T-cell (primary cell): ENCODE data around the gene UBE2A. TPM values are rescaled to one million over a fixed set of nuclear protein-coding genes. Genes with fewer than 3 reads are reported as not detected.

Experiments used
- ATAC-seq, 4 experiments: fragments of 200-7000 bp in 3 of 4; fragments of 150-1000 bp in 1 of 4; cut with Tn5 transposase; replicated peaks in 1 of 4; 1 replicate in 3 of 4; 2 replicates in 1 of 4; pipeline ENCODE4 v1.10.0; 2021; ENCODE audit warnings: moderate library complexity in 3 of 4, mild to moderate bottlenecking in 2 of 4, moderate number of reproducible peaks in 1 of 4
- CTCF ChIA-PET, 2 donors: fragments of 300-600 bp; sonication (Branson Sonifier 250); formaldehyde crosslinking; loops; one replicate each; lab custom pipeline; 2022; ENCODE audit warnings: antibody characterized with exemption in 2 of 2; lab: Charles Lee
- POLR2A ChIA-PET, 2 donors: fragments of 300-600 bp; sonication (Branson Sonifier 250); formaldehyde crosslinking; loops; one replicate each; lab custom pipeline; 2022; ENCODE audit warnings: antibody characterized with exemption in 2 of 2; lab: Charles Lee
- DNase-seq, 35 experiments: peaks; one replicate each; pipeline versions ENCODE4 v3.0.0 to v3.0.0-alpha.2; 2013 to 2023
- H3K27ac ChIP-seq: one replicate; pipeline ENCODE4 v1.5.1; 2013; ENCODE audit warnings: low read length
- H3K27me3 ChIP-seq, 2 experiments: replicated peaks in 1 of 2; 1 replicate in 1 of 2; 2 replicates in 1 of 2; pipeline versions ENCODE4 v1.6.1 to v1.7.0; 2013; ENCODE audit warnings: low read length in 1 of 2, mixed read lengths in 1 of 2; ENCODE audit not compliant: control insufficient read depth in 2 of 2, insufficient read depth in 2 of 2; ENCODE audit errors: extremely low read depth in 1 of 2
- H3K36me3 ChIP-seq, 2 donors: 1 replicate in 1 of 2; 2 replicates in 1 of 2; pipeline versions ENCODE4 v1.6.1 to v1.7.0; 2013; ENCODE audit warnings: low read length in 1 of 2; ENCODE audit not compliant: control insufficient read depth in 2 of 2, insufficient read depth in 1 of 2; ENCODE audit errors: extremely low read depth in 1 of 2
- H3K4me1 ChIP-seq, 2 experiments: 1 replicate in 1 of 2; 2 replicates in 1 of 2; pipeline versions ENCODE4 v1.6.1 to v1.7.0; 2013; ENCODE audit warnings: low read length in 2 of 2, mixed read lengths in 1 of 2; ENCODE audit not compliant: insufficient read depth in 2 of 2, control insufficient read depth in 1 of 2; ENCODE audit errors: extremely low read depth in 1 of 2
- H3K4me3 ChIP-seq, 2 donors: 1 replicate in 1 of 2; 2 replicates in 1 of 2; pipeline versions ENCODE4 v1.5.1 to v1.7.0; 2013; ENCODE audit warnings: mild to moderate bottlenecking in 2 of 2, low read length in 1 of 2, moderate library complexity in 1 of 2; ENCODE audit not compliant: control insufficient read depth in 1 of 2; ENCODE audit errors: extremely low read depth in 1 of 2
- H3K9me3 ChIP-seq: 2 replicates; pipeline ENCODE4 v1.7.0; 2013
- H3K27ac Mint-ChIP-seq, 2 donors: one replicate each; pipeline ENCODE4 v1.8.0; 2020 to 2021; ENCODE audit warnings: mild to moderate bottlenecking in 2 of 2, mixed read lengths in 2 of 2
- H3K27me3 Mint-ChIP-seq, 2 donors: one replicate each; pipeline ENCODE4 v1.8.0; 2021 to 2022; ENCODE audit warnings: mixed read lengths in 2 of 2
- H3K36me3 Mint-ChIP-seq: one replicate; pipeline ENCODE4 v1.8.0; 2021; ENCODE audit warnings: mixed read lengths
- H3K4me1 Mint-ChIP-seq, 3 donors: one replicate each; pipeline ENCODE4 v1.8.0; 2020 to 2022; ENCODE audit warnings: mixed read lengths in 3 of 3, mild to moderate bottlenecking in 1 of 3
- H3K4me3 Mint-ChIP-seq, 3 donors: one replicate each; pipeline ENCODE4 v1.8.0; 2020 to 2022; ENCODE audit warnings: mild to moderate bottlenecking in 3 of 3, mixed read lengths in 3 of 3, moderate library complexity in 3 of 3
- H3K9me3 Mint-ChIP-seq, 3 donors: one replicate each; pipeline ENCODE4 v1.8.0; 2020 to 2022; ENCODE audit warnings: mixed read lengths in 3 of 3
- WGBS: methylation state at CpG from one replicate; pipeline ENCODE4 v1.1.5; 2013; ENCODE audit warnings: missing lambda C conversion rate; ENCODE audit not compliant: insufficient coverage; 5-methylcytosine and 5-hydroxymethylcytosine counted together
- total RNA-seq, 35 experiments: library from RNA in 6 of 35; stranded (reverse) in 6 of 35; fragments of 120-200 nt in 1 of 35; gene quantifications; one replicate each; pipeline versions ENCODE4 v1.2.1 to v1.2.4 and lab custom pipeline; 2013 to 2026

The UBE2A gene
- total RNA-seq, 5 donors from 2014 or later (not counting 1 experiment from before 2014, with no cell fraction given) = 40.2 to 75.3 (median 44.8) TPM

DNA sequence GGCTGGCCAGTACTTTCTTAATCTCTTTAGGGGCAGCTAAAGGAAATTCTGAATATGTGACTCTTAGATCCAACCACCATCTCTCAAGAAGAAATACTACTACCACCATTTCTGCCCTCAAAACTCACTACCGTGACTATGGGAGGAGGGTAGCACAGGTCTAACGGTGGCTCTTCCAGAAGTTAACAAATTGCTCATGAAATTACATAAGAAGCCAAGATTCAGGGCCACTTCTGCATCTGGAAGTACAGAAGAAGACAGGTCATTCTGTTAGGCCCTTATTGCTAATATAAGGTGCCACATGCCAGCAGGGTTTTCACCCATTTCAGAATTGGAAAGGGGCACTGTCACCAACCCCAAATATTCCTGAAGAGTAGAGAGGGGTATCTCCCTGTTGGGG is 51.5 kb downstream of the UBE2A start:
- H3K27me3 Mint-ChIP-seq = no peaks in the 10 kb centered on the region
- H3K9me3 Mint-ChIP-seq = no peaks in the 10 kb centered on the region
- peak overlapping the region in 1 of 2 donors; percentile 80 for H3K27ac Mint-ChIP-seq
- POLR2A ChIA-PET = no interaction called here
- Histone ChIP-seq H3K4me3 (no peak overlapping the region), H3K36me3 (peaks cover 15 to 48% of the 10 kb centered on the region in 2 donors), H3K4me1 (no peaks in the 10 kb centered on the region), H3K9me3 (no peaks in the 10 kb centered on the region), H3K27me3 (no peaks in the 10 kb centered on the region), H3K27ac (no peak overlapping the region)
- H3K4me1 Mint-ChIP-seq = peaks cover 0 to 8% (median 2%) of the 10 kb centered on the region in 3 donors
- ATAC-seq (no peak), DNase-seq (no peak)
- no peak overlapping the region for H3K4me3 Mint-ChIP-seq
- H3K36me3 Mint-ChIP-seq = peaks cover 8% of the 10 kb centered on the region
- no CpG with 5 or more reads among the region's 2 CpGs for WGBS
- CTCF ChIA-PET = interaction anchor here in 1 of 2 donors (0.6 to 0.7 kb wide), 2 partner anchors 88 to 158 kb away, joined by 4 to 5 read pairs; no protein-coding TSS in a partner anchor

Other genes starting within 250 kb of the UBE2A start
- gene SLC25A43, start 175.2 kb upstream of the UBE2A start, total RNA-seq = 1 to 10 TPM; 1.7 to 6.4 (median 5.3) TPM
- gene SLC25A5, start 106.1 kb upstream of the UBE2A start, total RNA-seq = 100 to 1,000 TPM; 102 to 171 (median 116) TPM
- gene STEEP1, start 9.2 kb upstream of the UBE2A start, total RNA-seq = 10 to 100 TPM; 19.3 to 25.0 (median 21.4) TPM
- 10 to 100 TPM; 13.0 to 14.2 (median 13.7) TPM for gene NKRF, start 31.9 kb downstream of the UBE2A start, total RNA-seq
- 100 to 1,000 TPM; 171 to 269 (median 206) TPM for gene SEPTIN6, start 118.6 kb downstream of the UBE2A start, total RNA-seq
- 1 to 10 TPM in 3 of 5 donors, under 1 TPM in 1, not detected in 1; 0.48 to 2.2 (median 1.6) TPM for gene SOWAHD, start 184.0 kb downstream of the UBE2A start, total RNA-seq
- gene RPL39, start 217.1 kb downstream of the UBE2A start, total RNA-seq = 1,000 to 10,000 TPM; 2,957 to 4,080 (median 3,439) TPM